Embryonic facial prominence (tissue), 1 donor: ENCODE measurements around the gene HK1.

Source experiments
- DNase-seq: peaks from one replicate; pipeline ENCODE4 v3.0.0-alpha.2; 2016; ENCODE audit errors: extremely low spot score

The HK1 gene

DNA sequence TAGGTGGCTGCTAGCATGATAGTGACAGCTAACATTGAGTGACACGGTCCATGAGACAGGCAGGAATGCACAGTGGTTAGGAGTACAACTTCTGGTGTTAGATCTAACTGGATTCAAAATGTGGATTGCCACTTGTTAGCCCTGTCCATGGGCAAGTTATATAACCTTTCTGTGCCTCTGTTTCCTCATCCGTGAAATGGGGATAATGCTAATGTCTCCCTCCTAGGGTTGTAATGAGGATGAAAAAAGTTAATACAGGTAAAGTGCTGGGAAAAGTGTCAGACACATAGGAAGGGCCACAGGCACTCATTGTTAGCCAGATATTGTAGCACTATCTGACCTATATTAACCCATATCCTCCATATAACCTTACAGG, 96.6 kb downstream of the HK1 start:
- DNase-seq = no peak

DNA sequence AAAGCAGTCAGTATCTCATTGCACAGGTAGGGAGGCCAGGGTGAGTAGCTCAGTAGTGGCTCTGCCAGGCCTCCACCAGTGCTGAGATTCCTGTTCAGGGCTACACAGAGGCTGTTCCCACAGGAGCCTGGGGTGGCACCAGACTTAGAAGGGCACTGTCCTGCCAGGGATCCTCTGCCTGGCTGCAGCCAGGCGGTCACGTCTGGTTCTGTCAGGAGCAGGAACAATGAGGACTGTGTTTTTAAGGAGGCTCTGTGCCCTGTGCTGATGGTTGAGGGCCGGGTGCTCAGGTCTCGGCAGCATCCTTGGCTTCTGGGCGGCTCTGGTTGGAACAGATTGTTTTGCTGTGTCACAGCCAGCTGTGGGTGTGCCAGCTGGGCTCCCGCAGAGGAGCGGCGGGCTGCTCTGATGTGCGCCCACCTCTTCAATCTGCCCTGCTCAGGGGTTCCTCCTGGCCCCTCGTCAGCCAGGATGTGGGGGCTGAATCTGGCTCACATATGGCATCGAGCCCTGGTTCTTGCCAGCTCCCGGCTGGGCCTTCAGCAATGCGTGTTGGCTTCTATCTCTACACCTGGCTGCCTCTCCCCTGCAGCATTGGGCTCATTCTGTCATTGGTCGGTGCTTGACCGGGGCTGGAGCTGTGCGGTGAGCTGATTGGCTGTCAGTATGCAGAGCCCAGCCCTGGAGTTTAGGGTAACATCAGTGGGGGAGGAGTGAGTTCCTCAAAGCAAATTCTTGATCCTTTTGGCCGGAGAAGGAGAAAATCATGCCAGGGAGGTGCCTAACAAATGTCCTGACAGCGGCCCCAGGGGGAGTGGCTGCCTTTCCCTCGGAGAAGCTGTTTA, 97.2 kb downstream of the HK1 start:
- no peak for DNase-seq

DNA sequence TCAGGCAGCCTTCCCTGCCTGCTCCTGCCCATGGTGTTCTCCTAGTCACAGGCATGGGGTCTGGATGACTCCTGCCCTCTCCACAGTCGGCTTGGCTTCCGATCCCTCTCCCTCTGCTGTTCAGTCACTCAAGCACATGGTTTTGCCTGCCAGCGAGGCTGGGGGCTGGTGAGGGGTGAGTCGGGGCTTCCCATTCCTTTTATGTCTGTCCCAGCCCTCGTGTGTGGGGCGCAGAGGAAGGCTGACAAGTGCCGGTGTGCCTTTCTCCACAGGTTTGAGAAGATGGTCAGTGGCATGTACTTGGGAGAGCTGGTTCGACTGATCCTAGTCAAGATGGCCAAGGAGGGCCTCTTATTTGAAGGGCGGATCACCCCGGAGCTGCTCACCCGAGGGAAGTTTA, 98.4 kb downstream of the HK1 start:
- DNase-seq = no peak

DNA sequence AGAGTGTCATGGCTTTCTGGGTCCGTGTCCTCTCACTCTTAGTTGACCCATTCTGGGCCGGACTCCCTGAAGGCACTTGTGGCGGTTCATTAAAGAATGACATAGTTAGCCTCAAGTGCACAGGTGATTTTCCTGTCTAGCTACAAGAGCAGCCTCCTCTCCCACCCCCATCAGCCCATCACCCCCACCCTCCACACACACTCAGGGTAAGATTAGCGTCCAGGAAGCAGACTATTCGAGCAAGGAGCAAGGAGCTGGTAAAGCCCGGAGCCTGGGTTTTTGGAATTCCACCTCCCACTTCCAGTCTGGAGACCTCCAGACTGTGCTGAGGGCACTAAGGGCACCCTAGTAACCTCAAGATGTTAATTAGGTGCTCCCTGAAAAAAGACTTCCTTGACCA, 98.9 kb downstream of the HK1 start:
- no peak for DNase-seq

DNA sequence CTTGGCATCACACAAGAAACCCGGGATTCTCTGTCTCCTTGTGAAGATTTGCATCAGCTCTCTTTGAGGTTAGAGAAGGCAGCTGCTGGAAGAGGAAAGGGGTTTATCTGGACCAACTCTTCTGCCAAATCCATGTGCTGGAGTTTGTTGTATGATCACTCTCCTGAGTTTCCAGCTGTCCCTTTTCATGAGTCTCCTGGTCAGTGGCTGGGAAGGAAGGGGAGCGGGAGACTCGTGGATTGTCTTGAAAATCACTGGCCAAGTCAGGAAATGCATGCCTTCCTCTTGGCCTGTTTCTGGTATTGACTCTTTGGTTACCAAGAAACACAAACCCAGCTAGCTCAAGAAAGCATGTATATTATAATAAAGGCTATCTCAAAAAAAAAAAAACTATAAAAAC, 99.6 kb downstream of the HK1 start:
- DNase-seq = no peak

DNA sequence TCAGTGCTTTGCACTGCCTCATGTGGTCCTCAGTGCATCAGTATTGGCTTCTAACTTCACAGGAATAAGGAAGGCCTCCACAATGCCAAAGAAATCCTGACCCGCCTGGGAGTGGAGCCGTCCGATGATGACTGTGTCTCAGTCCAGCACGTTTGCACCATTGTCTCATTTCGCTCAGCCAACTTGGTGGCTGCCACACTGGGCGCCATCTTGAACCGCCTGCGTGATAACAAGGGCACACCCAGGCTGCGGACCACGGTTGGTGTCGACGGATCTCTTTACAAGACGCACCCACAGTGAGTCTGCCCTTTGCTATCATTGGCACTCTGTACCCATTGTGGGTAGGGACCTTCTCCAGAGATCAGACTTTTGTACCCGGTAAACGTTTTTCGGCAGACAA, 101.5 kb downstream of the HK1 start:
- no peak for DNase-seq

DNA sequence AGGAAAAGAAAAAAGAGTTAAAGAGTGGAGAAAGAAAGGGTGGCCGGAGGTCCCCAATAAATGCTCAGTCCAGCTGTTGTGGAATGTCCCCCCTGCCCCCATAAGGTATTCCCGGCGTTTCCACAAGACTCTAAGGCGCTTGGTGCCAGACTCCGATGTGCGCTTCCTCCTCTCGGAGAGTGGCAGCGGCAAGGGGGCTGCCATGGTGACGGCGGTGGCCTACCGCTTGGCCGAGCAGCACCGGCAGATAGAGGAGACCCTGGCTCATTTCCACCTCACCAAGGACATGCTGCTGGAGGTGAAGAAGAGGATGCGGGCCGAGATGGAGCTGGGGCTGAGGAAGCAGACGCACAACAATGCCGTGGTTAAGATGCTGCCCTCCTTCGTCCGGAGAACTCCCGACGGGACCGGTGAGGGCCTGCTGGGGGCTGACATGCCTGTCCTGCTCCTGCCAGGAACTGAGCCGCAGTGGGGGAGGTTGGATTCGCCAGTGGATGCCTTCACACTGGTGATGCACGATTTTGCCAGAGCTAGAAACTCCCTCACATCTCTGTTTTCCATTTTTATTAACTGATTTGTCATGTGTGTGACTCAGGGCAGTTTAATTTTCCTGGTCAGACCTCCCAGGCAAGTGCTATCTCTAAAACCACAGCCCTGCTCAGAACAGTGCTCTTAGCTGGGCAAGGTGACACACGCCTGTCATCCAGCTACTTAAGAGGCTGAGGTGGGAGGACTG, 104.3 kb downstream of the HK1 start:
- no peak for DNase-seq

DNA sequence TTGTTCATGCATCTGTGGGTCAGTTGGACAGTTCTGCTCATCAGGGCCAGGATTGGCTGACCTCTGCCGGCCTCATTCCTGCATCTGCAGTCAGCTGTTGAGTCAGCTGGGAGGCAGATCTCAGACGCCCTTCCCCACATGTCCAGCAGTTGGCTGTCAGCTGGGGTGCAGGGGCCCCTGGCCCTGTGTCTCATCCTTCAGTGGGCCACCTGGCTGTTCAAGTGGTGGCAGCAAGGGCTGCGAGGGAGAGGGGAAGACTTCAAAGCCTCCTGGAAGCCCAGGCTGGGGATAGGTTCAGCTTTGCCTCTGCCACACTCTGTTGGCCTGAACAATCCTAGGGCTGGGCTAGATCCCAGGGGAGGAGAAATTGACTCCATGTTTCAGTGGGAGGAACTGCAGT, 105.3 kb downstream of the HK1 start:
- DNase-seq = no peak

DNA sequence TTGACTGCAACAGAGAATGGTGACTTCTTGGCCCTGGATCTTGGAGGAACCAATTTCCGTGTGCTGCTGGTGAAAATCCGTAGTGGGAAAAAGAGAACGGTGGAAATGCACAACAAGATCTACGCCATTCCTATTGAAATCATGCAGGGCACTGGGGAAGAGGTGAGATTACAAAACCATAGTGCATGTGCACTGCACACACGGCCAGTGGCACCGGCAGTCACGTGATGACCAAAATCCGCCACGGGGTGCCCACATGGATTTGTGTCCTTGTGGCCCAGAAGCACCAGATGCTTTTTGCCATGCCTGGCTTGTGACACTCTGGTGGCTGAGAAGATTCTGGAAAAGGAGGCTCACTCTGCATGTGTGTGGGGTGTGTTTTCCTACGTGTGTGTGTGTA, 106.0 kb downstream of the HK1 start:
- no peak for DNase-seq

DNA sequence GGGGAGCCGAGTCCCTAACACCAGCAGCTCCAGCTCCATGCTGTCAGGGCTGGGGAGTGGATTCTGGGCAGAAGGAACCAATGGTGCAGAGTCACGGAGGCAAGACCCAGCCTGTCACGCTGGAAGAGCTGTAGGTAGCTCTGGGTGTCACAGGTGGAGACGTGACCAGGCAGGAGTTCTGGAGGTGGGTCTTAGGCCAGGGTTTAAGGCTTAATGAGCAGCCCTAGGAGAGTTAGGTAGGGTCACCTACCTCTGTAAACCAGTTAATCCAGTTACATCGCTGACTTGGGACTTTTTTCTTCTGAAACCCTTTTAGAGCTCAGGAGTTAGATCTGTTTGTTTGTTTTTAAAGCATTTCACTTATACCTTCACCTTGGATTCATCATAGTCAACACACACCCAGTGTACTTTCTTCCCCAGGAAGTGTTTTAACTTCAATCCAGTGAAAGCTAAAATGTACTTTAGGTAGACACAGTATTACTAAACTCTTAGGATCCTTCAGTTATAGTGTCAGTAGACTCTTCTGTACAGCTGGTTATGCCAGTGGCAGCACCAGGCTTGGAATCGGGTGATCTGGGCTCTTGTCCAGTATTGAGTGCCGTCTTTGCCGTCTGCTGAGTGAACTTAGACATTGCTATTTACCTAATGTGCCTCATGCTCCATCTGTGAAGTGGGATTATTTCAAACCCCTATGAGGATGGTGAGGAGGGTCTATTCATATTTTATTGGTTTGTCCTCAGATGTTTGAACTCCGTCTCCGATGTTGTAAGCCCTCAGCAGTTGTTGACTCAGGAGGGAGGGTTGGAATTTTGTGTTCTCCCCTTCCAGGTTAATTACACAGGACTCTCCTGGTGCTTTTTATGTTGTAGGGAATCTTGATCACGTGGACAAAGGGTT, 107.4 kb downstream of the HK1 start:
- DNase-seq = no peak

DNA sequence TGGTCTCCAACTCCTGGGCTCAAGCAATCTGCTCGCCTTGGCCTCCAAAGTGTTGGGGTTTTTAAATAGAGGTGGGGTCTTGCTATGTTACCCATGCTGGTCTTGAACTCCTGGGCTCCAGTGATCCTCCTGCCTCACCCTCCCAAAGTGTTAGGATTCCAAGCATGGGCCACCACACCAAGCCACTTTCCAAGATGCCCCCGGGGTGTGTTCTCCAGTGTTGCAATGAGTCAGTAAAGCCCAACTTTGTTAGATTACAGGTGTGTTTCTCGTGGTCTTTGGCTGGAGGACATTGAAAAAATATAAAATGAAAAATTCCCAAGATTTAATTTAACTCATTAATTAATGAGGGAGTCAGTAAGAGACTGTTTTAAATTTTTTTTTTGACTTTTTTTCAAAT, 109.2 kb downstream of the HK1 start:
- no peak for DNase-seq

DNA sequence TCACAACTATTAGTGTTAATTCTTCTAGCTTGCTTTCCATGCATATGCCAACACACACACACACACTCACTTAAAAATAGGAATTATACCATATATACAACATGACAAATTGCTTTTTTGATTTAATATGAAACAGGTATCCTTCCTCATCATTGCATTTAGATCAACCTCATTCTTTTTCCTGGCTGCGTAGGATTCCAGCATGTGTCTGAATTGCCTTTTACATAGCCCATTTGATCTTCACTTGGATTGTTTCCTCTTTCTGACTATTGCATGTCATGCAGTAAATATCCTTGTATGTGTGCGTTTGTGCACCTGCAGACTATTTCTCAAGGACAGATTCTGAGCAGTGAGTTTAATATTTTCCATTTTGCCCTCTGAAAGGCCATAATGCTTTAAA, 110.2 kb downstream of the HK1 start:
- DNase-seq = no peak

DNA sequence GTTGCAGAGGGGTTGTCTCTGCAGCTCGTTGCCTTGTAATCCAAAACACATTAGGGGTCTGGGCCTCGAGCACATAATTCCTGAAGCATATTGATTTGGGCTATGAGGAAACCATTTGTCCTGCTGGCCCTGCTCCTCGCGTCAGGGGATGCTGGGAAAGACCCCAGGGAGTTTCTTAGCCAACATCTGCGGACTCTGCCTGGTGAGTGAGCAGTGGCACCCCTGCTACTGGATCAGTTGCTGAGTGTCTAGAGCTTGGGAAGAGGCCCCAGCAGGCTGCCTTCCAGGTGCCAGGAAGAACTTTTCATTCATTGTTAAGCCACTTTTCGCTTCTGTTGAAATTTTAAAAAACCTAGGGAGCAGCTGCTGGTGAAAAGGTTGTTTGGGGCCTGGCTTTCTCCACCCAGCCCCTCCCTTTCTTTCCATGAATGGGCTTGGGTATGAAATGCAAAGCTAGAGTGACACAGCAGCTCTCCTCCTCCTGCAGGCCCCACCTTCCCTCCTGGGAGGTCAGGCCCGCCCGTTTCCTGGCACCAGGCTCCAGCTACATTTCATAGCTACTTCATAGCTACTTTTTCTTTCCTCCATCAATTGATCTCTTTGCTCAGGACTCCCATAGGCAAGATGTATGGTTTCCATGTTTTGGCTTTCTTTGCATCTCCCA, 111.7 kb downstream of the HK1 start:
- no peak for DNase-seq

DNA sequence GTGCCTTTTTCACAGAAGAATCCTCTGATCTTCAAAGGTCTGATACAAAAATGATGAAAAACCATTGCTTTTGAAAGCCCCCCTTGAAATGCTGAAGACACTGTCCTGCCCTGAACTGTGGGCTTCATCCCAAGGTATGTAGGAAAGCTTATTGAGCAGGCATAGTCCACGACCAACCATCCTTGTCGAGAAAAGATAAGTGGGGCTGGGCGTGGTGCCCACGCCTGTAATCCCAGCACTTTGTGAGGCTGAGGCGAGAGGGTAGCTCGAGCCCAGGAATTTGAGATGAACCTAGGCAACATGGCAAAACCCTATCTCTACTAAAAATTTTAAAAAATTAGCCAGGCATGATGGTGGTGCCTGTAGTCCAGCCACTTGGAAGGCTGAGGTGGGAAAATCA, 112.9 kb downstream of the HK1 start:
- no peak for DNase-seq

DNA sequence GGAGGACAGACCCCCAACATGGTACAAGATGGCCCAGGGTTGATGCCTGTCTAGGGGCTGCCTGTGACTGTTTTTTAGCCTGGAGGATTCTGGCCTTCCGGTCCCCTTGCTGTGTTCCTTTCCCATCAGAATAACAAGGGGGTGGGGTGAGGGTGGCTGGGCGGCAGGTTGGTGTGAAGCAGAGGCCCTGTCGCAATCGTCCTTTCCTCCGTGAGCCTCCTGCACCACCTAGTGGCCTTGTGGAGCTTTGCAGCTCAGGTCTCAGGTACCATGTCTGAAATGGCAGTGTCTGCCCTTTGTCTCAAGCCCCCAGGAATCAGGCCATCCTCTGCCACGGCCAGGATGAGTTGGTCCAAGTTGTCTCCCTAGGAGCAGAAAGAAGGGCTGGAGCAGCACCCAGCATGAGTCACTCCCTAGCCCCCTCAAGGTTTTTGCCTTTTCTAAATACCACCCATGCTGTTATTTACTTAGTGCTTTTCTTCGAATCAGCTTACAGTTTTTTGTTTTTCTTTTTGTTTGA, 114.2 kb downstream of the HK1 start:
- DNase-seq = no peak

DNA sequence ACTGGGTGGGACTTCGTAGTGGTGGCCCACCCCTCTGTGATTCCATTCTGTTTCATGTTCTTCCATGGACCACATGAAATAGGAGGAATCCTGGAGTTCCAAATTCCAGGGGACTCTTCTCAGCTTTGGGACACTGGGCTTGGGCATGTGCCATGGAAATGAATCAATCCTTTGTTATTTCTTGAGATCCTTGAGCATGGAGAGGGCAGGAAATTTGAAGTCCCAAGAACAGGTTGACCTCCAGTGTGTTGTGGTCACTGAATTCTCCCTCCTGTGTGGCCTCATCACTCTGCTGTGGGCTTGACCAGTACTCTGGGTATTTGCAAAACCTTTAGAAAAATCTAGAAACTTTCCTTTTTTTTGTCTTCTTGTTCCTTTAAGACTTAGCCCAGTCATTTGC, 115.7 kb downstream of the HK1 start:
- no peak for DNase-seq

DNA sequence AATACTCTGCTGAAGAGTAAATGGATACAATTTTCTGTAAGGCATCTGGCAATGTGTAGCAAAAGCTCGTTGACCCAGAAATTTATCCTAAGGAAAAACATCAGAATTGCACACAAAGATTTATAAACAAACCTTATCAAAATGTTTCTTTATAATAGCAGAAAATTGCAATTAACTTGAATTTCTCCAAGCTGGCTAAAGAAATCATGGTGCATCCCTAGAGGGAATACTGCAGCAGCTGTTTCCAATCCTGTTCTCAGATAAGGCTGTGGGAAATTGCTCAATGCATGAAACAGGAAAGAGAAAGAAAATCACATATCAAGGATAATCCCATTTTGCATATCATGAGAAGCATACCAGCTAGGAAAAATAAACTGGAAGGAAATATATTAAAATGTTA, 119.7 kb downstream of the HK1 start:
- no peak for DNase-seq

DNA sequence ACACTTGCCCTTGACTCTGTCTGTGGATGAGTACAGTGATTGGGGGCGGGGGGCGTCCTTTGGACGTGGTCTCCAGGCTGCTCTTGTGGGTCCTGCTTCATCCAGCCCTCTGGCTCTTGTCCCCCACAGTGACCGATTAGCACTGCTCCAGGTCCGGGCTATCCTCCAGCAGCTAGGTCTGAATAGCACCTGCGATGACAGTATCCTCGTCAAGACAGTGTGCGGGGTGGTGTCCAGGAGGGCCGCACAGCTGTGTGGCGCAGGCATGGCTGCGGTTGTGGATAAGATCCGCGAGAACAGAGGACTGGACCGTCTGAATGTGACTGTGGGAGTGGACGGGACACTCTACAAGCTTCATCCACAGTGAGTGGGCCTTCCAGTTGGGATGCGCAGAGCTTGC, 120.2 kb downstream of the HK1 start:
- no peak for DNase-seq

DNA sequence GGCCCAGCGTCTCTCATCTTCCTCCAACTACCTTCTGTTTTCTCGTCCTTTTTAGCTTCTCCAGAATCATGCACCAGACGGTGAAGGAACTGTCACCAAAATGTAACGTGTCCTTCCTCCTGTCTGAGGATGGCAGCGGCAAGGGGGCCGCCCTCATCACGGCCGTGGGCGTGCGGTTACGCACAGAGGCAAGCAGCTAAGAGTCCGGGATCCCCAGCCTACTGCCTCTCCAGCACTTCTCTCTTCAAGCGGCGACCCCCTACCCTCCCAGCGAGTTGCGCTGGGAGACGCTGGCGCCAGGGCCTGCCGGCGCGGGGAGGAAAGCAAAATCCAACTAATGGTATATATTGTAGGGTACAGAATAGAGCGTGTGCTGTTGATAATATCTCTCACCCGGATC, 122.6 kb downstream of the HK1 start:
- no peak for DNase-seq

DNA sequence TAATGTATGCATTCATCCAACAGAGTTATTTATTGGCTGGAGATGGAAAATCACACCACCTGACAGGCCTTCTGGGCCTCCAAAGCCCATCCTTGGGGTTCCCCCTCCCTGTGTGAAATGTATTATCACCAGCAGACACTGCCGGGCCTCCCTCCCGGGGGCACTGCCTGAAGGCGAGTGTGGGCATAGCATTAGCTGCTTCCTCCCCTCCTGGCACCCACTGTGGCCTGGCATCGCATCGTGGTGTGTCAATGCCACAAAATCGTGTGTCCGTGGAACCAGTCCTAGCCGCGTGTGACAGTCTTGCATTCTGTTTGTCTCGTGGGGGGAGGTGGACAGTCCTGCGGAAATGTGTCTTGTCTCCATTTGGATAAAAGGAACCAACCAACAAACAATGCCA, 123.1 kb downstream of the HK1 start:
- no peak for DNase-seq

DNA sequence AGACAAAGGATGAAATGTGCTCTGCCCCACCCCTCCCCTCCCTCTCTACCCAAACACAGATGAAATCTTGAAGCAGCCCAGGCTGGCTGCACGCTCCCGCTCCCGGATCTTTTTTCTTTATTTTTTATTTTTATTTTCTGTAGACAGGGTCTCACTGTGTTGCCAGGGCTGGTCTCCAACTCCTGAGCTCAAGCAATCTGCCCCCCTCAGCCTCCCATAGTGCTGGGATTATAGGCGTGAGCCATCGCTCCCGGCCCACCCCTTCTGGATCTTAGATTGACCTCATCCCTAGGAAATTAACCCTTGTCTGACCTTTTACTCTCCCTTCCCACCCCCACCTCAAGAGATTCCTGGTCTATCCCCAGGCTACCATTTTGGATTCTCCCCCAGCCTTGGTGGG, 124.1 kb downstream of the HK1 start:
- no peak for DNase-seq

DNA sequence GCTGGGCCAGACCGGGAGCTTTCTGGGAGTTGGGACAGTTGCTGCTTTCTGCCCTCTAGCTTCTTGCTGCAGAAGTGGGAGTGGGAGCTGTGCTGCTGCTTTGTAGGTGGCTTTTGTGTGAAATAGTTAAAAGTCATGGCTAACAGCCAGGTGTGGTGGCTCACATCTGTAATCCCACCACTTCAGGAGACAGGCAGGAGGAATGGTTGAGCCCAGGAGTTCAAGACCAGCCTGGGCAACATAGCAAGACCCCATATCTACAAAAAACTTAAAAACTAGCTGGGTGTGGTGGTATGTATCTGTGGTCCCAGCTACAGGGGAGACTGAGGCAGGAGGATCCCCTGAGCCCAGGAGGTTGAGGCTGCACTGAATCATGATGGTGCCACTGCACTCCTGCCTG, 124.8 kb downstream of the HK1 start:
- DNase-seq = no peak
